ENCODE measurements around the gene ZNF718.
"Not testable (repeated sequence)": the region's sequence is repeated elsewhere in the genome, so short reads cannot be mapped to it uniquely, and the experiment has no call there.

ZNF718 gene

DNA sequence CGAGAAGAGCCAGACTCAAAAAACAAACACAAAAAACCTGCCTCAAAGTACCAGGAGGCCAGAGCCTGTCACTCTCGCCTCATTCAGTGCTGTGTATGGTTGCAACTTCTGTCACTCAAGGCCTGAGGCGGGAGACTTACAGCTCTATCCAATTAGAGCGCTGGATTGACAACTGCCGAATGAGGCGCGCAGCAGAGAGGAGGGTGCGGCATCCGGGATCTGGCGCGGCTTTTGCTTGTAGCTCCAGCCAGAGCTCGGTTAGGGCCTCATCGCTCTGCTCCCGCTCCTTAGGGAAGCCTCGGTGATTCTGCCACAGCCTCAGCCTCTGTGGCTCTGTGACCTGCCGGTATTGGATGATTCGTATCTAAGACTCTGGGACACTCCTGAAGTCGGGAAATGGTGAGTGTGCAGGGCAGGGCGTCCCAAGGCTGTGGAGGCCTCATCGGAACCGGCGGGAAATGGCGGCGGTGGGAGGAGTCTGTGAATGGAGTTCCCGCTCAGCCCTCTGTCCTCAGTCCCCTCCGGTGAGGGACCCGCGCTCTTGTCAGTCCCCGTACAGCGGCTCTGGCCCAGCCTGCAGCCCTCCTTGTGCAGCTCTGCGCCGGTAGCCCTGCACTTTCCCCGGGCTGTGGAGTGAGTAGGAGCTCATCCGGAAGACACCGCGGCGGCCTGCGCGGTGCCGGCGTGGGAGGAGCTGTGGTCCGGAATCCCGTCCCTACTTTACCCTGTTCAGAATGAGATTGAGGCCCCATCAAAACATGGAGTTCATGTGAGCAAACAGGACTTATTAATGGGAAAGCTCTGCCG is at the start of gene ZNF718:
TSS of gene ZNF718 (plus strand) at position 227 of the 807 bp plus-strand sequence. CDS start at position 397, 170 bp downstream.
- DNase-seq (ENCODE audit: low read depth): peak; percentile 96

DNA sequence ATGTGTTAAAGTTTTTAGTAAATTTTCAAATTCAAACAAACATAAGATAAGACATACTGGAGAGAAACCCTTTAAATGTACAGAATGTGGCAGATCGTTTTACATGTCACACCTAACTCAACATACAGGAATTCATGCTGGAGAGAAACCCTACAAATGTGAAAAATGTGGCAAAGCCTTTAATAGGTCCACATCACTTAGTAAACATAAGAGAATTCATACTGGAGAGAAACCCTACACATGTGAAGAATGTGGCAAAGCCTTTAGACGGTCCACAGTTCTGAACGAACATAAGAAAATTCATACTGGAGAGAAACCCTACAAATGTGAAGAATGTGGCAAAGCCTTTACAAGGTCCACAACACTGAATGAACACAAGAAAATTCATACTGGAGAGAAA is 38.4 kb upstream of the ZNF718 start:
- no peak for DNase-seq (ENCODE audit: low read depth)

DNA sequence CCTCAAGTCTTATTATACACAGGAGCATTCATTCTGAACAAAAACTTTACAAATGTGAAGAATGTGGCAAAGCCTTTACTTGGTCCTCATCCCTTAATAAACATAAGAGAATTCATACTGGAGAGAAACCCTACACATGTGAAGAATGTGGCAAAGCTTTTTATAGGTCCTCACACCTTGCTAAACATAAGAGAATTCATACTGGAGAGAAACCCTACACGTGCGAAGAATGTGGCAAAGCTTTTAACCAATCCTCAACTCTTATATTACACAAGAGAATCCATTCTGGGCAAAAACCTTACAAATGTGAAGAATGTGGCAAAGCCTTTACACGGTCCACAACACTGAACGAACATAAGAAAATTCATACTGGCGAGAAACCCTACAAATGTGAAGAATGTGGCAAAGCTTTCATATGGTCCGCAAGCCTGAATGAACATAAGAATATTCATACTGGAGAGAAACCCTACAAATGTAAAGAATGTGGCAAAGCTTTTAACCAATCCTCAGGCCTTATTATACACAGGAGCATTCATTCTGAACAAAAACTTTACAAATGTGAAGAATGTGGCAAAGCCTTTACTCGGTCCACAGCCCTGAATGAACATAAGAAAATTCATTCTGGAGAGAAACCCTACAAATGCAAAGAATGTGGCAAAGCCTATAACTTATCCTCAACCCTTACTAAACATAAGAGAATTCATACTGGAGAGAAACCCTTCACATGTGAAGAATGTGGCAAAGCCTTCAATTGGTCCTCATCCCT is 37.6 kb upstream of the ZNF718 start:
- not testable (repeated sequence) for DNase-seq (ENCODE audit: low read depth)

DNA sequence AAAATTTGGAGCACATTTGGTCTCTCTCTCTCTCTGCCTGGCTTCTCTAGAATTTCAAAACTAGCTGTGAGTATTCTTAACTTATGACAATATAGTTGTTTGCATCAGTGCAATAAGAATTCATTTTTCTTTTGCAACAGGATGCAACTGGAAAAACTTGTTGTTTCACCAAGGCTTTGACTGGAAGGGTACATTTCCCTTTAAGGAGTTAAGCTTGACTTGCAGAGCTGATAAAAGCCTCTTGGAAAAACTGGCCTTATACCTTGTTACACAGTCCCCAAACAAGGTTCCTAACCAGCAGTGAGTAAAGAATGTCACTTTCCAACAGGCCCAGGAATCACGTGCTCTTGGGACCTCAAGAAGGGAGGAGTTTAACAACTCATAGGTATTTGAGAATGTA is 25.9 kb upstream of the ZNF718 start:
- no peak for DNase-seq (ENCODE audit: low read depth)

DNA sequence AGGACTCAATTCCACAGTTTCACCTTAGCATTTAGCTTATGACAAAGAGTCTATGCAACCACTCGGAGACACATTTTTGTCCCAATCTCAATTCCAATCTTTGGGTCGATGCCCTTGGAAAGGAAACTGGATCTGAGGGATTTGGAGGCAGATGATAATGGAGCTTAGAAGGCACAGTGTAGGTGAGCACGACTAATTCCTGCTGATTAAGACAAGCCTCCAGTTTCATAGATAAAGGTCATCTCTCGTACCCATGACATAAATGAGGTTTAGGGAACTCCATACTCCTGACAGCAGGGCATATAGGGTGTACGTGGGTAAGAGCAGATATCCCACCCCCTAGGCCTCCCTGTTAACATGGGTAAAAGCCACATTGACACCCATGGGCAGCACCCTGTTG is 24.4 kb upstream of the ZNF718 start:
- no peak for DNase-seq (ENCODE audit: low read depth)

DNA sequence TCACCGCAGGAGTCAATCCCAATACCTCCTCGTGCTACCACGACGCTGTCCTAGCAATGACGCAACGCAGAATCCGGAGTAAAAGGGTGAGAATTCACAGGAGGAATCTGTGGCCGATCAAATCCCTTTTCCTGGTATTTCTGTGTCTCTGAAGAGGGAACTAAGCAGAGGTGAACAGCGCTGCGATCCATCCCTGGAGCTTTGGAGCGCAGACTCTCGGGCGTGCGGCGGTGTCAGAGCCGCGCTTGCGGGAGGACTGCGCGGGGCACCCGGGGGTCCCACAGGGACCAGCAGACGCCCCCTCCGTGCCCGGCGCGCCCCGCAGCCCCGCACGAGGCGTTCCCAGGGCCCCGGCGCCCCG is 17.2 kb upstream of the ZNF718 start:
- DNase-seq (ENCODE audit: low read depth): no peak

DNA sequence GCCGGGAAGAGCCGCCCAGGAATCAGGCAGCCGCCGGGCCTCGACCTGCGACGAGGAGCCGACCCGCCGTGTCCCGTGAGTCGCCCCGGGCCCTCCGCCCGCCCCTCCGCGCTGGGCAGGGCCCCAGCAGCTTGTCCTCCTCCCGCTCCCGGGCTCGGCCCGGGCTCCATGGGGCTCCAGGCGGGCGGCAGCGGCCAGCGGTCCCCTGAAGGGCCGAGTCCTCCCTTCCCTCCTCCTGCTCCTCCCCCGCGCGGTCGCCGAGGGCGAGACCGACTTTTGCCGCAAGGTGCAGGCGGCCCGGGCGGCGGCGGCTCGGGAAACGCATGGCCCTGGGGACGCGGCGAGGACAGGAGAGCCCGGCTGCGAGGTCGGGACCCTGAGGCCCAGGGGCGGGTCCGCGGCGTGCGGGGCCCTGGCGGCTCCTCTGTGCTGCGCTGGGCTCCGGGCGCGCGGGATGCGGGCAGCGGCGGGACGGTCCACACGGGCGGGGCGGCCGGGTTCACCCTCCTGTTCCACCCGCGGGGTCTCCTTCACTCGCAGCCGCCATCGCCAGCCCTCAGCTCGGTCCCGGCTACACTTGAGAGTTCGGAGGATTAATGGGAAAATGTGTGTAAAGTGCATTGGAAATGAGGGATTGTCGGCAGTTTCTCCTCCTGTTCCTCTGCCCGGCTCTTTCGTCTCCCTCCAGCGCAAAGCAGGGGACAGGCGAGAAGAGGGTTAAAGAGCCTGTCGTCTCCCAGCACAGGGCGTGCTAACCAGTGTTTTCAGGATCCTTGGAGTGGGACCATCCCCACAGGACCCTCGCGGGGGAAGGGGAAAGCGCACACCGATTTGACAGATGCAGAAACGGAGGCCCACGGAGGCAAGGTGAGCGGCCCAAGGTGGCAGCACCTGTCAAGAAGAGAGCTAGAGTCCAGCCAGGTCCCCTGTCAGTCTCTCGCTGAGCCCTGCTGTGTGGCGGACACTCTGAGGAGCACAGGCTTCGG is 16.6 kb upstream of the ZNF718 start:
- DNase-seq (ENCODE audit: low read depth): no peak

DNA sequence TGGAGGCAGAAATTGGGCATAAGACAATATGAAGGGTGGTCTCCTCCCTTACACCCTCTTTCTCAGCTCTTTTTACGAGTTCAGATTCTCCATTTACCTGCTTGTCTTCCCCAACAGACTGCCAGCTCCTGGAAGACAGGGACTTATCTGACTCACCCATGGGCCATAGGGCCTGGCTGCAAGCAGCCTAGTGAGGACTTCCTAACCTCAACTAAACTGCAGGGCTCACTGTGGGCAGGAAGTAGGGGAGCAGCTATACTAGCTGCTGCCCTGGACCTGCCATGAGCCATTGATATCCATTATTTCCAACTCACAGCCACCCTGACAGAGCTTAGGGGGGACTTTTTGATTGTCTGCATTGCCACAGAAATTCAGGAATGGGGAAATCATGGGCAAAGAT is 11.5 kb upstream of the ZNF718 start:
- no peak for DNase-seq (ENCODE audit: low read depth)

DNA sequence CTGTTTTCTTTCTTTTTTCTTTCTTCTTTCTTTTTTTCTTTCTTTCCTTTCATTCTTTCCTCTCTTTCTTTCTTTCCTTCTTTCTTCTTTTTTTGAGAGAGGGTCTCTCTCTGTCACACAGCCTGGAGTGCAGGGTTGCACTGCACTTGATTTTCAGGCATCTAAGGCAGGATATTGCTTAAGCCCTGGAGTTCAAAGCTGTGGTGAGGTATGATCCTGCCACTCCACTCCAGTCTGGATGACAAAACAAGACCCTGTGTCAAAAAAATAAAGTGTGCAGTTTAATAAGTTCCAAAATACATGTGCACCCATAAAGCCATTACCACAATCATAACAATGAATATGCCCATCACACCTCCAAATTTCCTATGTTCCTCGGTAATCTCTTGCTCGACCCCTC is 10.6 kb upstream of the ZNF718 start:
- no peak for DNase-seq (ENCODE audit: low read depth)

DNA sequence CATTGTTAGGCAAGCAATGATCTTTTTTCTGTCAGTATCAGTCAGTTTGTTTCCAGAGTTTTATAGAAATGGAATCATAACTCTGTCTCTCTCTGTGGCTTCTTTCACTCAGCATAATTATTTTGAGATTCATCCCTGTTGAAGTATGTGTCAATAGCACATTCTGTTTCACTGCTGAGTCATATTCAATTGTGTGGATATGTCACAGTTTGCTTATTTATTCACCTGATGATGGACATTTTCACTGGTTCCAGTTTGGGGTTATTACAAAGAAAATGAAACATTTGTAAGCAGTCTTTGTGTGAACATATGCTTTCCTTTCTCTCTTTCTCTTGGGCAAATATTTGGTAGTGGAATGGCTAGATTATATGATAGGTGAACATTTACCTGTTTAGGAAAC is 10.2 kb upstream of the ZNF718 start:
- DNase-seq (ENCODE audit: low read depth): no peak

DNA sequence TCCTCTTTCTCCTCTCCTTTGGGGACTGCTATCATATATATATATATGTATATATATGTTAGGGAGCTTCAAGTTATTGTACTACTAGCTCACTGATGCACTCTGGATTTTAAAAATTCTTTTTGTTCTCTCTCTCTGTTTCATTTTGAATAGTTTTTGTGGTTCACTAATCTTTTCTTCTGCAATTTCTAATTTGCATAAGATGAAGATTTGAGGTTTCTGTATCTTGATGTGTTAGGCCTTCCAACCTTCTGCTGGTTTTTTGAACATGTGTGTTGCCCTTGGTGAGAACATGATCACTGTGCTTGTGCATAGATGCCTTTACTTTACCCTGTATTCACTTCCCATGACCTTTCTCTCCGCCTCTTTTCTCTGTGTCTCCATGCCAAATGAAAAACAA is 7.8 kb upstream of the ZNF718 start:
- DNase-seq (ENCODE audit: low read depth): no peak

DNA sequence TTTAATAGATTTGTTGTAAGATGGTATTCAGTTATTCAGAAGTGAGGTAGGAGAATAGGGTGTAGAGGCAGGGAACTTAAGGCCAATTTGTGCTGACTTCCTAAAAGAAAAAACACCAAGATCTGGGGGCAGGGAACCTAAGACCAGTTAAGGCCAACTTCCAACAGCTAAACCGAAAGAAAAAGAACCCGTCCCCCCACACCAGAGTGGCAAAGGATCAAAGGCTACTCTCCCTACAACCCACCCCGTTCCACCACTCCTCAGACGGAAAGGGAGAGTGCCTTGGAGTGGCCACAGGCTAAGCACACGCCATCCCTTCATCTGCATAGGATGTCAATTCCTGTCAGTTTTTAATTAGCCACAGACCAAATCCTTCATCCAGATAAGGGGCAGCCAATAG is 3.7 kb upstream of the ZNF718 start:
- no peak for DNase-seq (ENCODE audit: low read depth)

DNA sequence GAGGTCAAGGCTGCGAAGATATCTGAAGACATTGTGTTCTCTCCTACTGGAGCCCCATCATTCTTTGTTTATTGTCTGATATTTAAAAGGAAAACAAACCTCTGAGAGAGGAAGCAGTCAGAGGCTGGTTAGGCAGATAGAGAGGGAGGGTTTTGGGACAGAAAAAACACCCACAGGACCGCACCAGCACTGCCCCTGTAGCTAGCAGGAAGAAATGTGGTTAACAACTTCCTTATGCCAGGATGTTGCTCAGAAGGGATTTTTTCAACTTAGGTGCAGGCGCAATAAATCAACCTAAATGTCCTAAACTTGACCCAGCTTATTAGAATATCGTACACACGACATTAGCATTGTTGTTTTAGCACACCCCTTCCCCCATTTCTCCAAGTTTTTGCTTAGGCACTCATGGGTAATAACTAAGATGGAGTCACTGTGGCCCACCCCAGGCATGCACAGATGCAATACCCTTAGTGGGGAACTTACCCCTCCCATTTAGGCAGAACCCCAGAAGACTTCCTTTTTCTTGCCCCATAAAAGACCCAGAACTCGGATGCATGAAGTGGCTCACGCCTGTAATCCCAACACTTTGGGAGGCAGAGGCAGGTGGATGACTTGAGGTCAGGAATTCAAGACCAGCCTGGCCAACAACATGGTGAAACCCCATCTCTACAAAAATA is 2.8 kb upstream of the ZNF718 start:
- no peak for DNase-seq (ENCODE audit: low read depth)

DNA sequence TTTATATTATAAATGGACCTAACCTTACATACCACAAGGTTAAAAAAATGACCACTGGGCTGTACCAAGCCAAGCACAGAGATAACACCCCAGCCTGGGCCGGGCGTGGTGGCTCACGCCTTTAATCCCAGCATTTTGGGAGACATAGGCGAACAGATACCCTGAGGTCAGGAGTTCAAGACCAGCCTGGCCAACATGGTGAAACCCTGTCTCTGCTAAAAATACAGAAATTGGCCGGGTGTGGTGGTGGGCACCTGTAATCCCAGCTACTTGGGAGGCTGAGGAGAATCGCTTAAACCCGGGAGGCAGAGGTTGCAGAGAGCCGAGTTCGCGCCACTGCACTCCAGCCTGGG is 403 bp upstream of the ZNF718 start:
- DNase-seq (ENCODE audit: low read depth): not testable (repeated sequence)

DNA sequence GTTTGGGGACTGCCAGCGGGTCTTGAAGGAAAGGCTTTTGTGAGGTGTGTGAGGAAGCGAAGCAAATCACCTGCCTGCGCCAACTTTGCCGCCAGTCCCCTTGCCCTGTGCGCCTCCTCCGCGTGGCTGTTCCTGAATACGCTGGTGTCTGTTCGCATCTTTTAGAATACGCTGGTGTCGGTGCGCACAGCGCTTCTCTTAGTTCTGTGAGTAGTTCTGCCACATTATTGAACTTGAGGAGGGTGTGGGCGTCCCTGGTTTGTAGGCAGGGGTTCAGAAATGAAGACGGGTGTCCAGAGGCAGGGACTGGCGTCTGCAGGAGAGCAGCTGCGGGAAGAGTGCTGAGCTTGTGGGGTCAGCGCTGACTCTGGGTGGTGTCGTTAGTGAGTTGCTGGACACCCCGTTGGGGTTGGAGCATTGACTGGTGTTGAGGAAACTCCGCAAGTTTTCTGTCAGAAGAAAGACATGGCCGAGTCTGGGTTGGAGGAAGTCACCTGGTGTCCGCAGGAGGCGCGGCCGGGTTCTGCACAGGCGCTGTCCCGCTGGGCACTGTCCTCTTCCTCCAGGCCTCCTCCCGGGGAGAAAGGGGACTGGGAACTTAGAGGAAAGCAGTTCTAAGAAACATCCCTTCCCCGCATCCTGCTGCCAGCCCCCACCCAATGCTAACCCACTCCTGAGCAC is 930 bp downstream of the ZNF718 start:
- peak; percentile 19 for DNase-seq (ENCODE audit: low read depth)

DNA sequence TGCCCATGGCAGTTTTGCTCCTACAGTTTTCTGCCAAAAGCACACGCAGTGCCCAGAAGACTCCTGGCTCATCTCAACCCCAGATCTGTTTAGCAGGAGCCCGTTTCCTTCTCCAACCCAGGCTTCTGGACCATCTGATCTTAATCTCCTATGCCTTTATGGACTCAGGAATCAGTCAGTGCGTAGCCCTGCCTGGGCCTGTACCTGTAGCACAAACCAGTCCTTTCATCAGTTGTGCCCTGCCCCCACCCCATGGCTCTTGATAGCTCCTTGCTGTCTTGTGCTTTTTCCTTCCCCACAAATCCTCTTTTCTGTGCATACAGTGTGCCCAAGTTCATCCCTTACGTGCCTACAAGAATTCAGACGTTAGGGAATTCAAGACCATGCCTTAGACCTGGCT is 1.5 kb downstream of the ZNF718 start:
- DNase-seq (ENCODE audit: low read depth): no peak

DNA sequence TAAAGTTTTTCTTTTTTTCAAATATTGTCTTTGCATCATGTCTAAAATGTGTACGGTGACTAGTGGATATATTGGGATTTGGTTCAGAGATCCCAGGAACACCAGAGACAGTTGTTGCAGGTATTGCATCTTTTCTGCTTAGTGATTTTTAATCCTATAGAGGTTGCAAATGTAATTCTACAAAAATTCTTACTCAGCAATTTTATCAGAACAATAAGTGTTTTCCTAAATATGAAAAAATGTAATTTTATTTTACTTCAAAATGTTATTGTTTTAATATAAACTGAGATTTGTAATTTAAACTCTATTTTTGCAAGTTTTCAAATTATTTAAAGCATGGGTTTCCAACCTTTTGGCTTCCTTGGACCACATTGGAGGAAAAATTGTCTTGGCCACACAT is 8.2 kb downstream of the ZNF718 start:
- DNase-seq (ENCODE audit: low read depth): no peak

DNA sequence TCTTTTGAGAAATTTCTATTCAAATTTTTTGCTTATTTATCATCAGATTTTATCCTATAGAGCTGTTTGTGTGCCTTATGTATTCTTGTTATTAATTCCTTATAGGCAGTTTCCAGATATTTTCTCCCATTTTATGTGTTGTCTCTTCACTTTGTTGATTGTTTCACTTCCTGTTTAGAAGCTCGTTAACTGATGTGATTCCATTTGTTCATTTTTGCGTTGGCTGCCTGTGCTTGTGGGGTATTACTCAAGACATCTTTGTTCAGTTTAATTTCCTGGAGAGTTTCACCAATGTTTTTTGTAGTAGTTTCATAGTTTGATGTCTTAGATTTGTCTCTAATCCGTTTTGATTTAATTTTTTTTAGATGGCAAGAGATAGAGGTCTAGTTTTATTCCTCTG is 14.6 kb downstream of the ZNF718 start:
- no peak for DNase-seq (ENCODE audit: low read depth)

DNA sequence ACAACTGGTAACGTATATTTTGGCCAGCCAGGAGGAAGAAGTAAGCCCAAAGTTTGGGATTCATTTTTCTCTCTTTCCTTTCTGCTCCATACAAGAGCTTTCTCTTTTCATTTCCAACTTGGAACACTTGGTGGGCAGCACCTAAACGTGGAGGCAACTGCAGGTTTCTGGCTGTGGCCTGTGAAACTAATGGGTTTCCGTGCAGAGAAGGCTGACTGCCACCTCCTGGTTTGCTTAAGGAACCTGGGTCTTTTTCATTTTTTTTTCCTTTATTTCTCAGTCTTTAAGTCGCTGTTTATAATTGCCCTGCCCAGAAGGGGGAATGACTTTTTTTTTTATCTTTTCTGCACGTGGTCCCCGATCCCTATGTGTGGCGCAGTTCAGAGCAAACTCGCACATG is 15.4 kb downstream of the ZNF718 start:
- no peak for DNase-seq (ENCODE audit: low read depth)

DNA sequence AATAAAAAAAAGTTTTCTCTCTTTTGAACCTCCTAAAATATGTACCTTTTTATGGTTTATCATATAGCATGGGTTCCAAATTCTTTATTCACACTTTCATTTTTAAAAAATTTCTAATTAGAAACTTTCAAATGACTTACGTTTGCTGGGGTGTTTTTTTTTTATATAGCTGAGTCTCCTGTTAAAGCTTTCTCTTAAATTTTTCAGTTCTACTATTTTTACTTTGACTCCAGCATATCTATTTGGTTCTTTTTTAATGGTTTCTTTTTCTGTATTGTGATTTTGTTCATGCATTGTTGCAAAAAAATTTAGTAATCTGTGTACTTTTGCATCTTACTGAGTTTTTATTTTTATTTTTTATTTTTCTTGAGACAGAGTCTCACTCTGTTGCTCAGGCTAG is 22.3 kb downstream of the ZNF718 start:
- no peak for DNase-seq (ENCODE audit: low read depth)

DNA sequence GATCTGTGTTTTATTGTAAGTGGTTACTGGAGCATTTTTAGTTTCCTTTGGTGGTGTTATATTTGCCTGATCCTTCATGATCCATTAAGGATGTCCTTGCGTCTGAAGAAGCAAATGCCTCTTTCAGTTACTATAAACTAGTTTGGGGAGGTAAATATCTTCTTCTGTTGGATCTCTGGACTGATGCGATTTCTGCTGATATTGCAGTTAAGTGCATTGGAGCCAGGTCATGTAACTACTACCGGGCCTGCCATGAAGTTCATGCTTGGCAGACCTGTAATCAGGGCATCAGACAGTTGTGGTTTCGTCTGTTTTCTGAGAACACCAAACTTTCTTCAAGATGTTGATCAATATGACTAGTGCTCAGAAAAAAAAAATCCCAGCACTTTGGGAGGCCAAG is 22.9 kb downstream of the ZNF718 start:
- DNase-seq (ENCODE audit: low read depth): no peak
